SK-N-SH (cell line): Measurements from ENCODE around the gene COL23A1. TPM values are rescaled to one million over a fixed set of nuclear protein-coding genes. Genes with fewer than 3 reads are reported as not detected.

Source experiments
- CTCF ChIA-PET: fragments of 300-600, 350-600 bp; formaldehyde crosslinking; extraction: SDS; loops from one replicate; lab custom pipeline; 2021; lab: Yijun Ruan, JAX
- POLR2A ChIA-PET: fragments of 350-600 bp; sonication (Branson Sonifier 250); formaldehyde crosslinking; extraction: SDS; loops from one replicate; lab custom pipeline; 2020; ENCODE audit warnings: antibody characterized with exemption, inconsistent platforms; lab: Yijun Ruan, JAX
- DNase-seq: peaks from one replicate; pipeline ENCODE4 v3.0.0; 2012
- H2AFZ ChIP-seq: fragments of 200-600 bp; sonication (generic); 2 replicates; pipeline ENCODE4 v1.8.1; 2016; ENCODE audit warnings: antibody characterized with exemption, mild to moderate bottlenecking, low read depth
- H3F3A ChIP-seq: fragments of 200-600 bp; sonication (generic); replicated peaks from 2 replicates; pipeline ENCODE3; 2016; ENCODE audit warnings: antibody characterized with exemption, mild to moderate bottlenecking; ENCODE audit not compliant: insufficient read depth
- H3K27ac ChIP-seq, 2 experiments: fragments of 200-500 bp in 1 of 2; fragments of 200-600 bp in 1 of 2; sonication (Bioruptor generic) in 1 of 2; sonication (generic), shearing (Covaris generic) in 1 of 2; 2 replicates each; pipeline versions ENCODE4 v1.5.1 to v1.6.1; 2014 to 2016; ENCODE audit warnings: low read depth in 2 of 2, inconsistent platforms in 1 of 2, low read length in 1 of 2, mild to moderate bottlenecking in 1 of 2, mixed read lengths in 1 of 2
- H3K27me3 ChIP-seq: fragments of 200-600 bp; sonication (generic), shearing (Covaris generic); 2 replicates; pipeline ENCODE4 v1.6.1; 2016; ENCODE audit warnings: mixed run types; ENCODE audit not compliant: insufficient read depth
- H3K36me3 ChIP-seq, 2 experiments: fragments of 200-500 bp in 1 of 2; fragments of 200-600 bp in 1 of 2; sonication (Bioruptor generic) in 1 of 2; sonication (generic) in 1 of 2; replicated peaks in 1 of 2; 2 replicates each; pipeline versions ENCODE3 to v1.5.1; 2014 to 2016; ENCODE audit warnings: low read length in 1 of 2, mild to moderate bottlenecking in 1 of 2; ENCODE audit not compliant: insufficient read depth in 2 of 2, control insufficient read depth in 1 of 2
- H3K4me1 ChIP-seq, 2 experiments: fragments of 200-500 bp in 1 of 2; fragments of 200-600 bp in 1 of 2; sonication (Bioruptor generic) in 1 of 2; sonication (generic), shearing (Covaris generic) in 1 of 2; 2 replicates each; pipeline versions ENCODE4 v1.5.1 to v1.6.1; 2014 to 2016; ENCODE audit warnings: low read depth in 1 of 2, low read length in 1 of 2, mixed run types in 1 of 2; ENCODE audit not compliant: insufficient read depth in 2 of 2, control insufficient read depth in 1 of 2
- H3K4me2 ChIP-seq: fragments of 200-600 bp; sonication (generic), shearing (Covaris generic); 2 replicates; pipeline ENCODE4 v1.6.1; 2017; ENCODE audit warnings: mixed run types
- H3K4me3 ChIP-seq, 2 experiments: fragments of 200-500 bp in 1 of 2; fragments of 200-600 bp in 1 of 2; sonication (Bioruptor generic) in 1 of 2; sonication (generic), shearing (Covaris generic) in 1 of 2; 2 replicates each; pipeline versions ENCODE4 v1.5.1 to v1.8.1; 2014 to 2016; ENCODE audit warnings: low read depth in 2 of 2, inconsistent platforms in 1 of 2, low read length in 1 of 2, mild to moderate bottlenecking in 1 of 2, mixed read lengths in 1 of 2, moderate library complexity in 1 of 2
- H3K79me2 ChIP-seq: fragments of 200-600 bp; sonication (generic); 2 replicates; pipeline ENCODE4 v1.8.1; 2017; ENCODE audit warnings: mild to moderate bottlenecking; ENCODE audit not compliant: insufficient read depth
- H3K9ac ChIP-seq: fragments of 200-600 bp; sonication (generic); 2 replicates; pipeline ENCODE4 v1.6.1; 2017; ENCODE audit warnings: mixed run types
- H3K9me2 ChIP-seq: fragments of 200-600 bp; sonication (generic); 2 replicates; pipeline ENCODE4 v1.6.1; 2017; ENCODE audit warnings: mixed run types
- H3K9me3 ChIP-seq: fragments of 200-600 bp; sonication (generic); 2 replicates; pipeline ENCODE4 v1.6.1; 2017; ENCODE audit warnings: mixed run types, mild to moderate bottlenecking, moderate library complexity
- H4K20me1 ChIP-seq: fragments of 200-600 bp; sonication (generic); 2 replicates; pipeline ENCODE4 v1.6.1; 2017; ENCODE audit warnings: mild to moderate bottlenecking, mixed run types; ENCODE audit not compliant: insufficient read depth
- EP300 ChIP-seq, 2 experiments: IDR thresholded peaks; 2 replicates each; pipeline versions ENCODE4 v1.4.0 to v1.6.1; 2012; ENCODE audit warnings: borderline replicate concordance in 1 of 2, low read depth in 1 of 2, low read length in 1 of 2
- GABPA ChIP-seq: IDR thresholded peaks from 2 replicates; pipeline ENCODE4 v1.4.0; 2012; ENCODE audit warnings: low read depth, mild to moderate bottlenecking
- GATA2 ChIP-seq: sonication (generic); formaldehyde crosslinking; IDR thresholded peaks from 2 replicates; pipeline ENCODE4 v1.5.0; 2020; ENCODE audit warnings: mild to moderate bottlenecking, missing genetic modification reagents
- JUND ChIP-seq: IDR thresholded peaks from 2 replicates; pipeline ENCODE4 v1.4.0; 2012
- MXI1 ChIP-seq: IDR thresholded peaks from 2 replicates; pipeline ENCODE4 v1.6.1; 2012; ENCODE audit warnings: mild to moderate bottlenecking, low read depth, low read length, improper control_type of control experiment
- NRF1 ChIP-seq: IDR thresholded peaks from 2 replicates; pipeline ENCODE4 v1.6.1; 2012; ENCODE audit warnings: low read depth, mild to moderate bottlenecking, low read length
- POLR2AphosphoS5 ChIP-seq: IDR thresholded peaks from 2 replicates; pipeline ENCODE4 v1.6.1; 2012; ENCODE audit warnings: low read depth, low read length
- RCOR1 ChIP-seq: fragments of 150-350 bp; IDR thresholded peaks from 2 replicates; pipeline ENCODE4 v1.6.1; 2017; ENCODE audit warnings: antibody characterized with exemption, low read length
- SMC3 ChIP-seq: IDR thresholded peaks from 2 replicates; pipeline ENCODE4 v1.6.1; 2012; ENCODE audit warnings: low read depth, low read length, improper control_type of control experiment
- TCF12 ChIP-seq: IDR thresholded peaks from 2 replicates; pipeline ENCODE4 v1.4.0; 2012
- WGBS: methylation state at CpG from one replicate; pipeline ENCODE4 v1.1.6; 2017; ENCODE audit warnings: low lambda C conversion rate; 5-methylcytosine and 5-hydroxymethylcytosine counted together
- polyA plus RNA-seq, 3 experiments: library from polyadenylated mRNA; depleted of rRNA; stranded (reverse); fragments of >200 nt; gene quantifications; 2 replicates each; pipeline ENCODE4 v1.2.3, GENCODE V29; 2012
- TF ChIP-seq, protein P1 (sequence below): IDR thresholded peaks from 2 replicates; pipeline ENCODE4 v1.4.0; 2012; ENCODE audit warnings: low read depth, borderline replicate concordance
- TF ChIP-seq, protein P2 (sequence below): IDR thresholded peaks from 2 replicates; pipeline ENCODE4 v1.4.0; 2012; ENCODE audit warnings: low read depth
- TF ChIP-seq, protein P3 (sequence below): IDR thresholded peaks from 2 replicates; pipeline ENCODE4 v1.4.0; 2012; ENCODE audit warnings: low read depth, borderline replicate concordance
- TF ChIP-seq, protein P4 (sequence below): IDR thresholded peaks from 2 replicates; pipeline ENCODE4 v1.6.1; 2012; ENCODE audit warnings: mild to moderate bottlenecking, low read depth, low read length, moderate library complexity

Gene COL23A1
- polyA plus RNA-seq, 1 of the 3 experiments (the other 2 are of a cell fraction), result 0.10 TPM

DNA sequence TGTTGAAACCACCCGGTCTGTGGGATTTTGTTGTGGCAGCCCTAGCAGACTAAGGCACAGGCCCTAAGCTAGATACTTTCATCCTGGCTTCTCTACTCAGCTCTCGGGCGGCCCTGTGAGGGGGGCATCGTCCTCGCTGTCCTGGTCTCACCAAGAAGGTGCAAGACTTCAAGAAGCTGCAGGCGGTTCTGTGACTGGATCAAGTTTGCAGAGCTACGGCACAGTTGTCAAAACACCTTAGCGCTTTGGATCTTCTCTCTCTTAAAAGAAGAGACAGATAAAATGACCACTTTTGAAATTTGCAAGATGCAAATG, 238.2 kb downstream of the COL23A1 start:
- Histone ChIP-seq H3K27me3 (no peaks in the 10 kb centered on the region), H3K9me2 (no peaks in the 10 kb centered on the region), H4K20me1 (no peaks in the 10 kb centered on the region), H3K4me1 (peaks cover 0 to 58% of the 10 kb centered on the region in 2 experiments; a peak in 2 of 4 replicates), H3K9ac (no peak overlapping the region), H3K4me2 (no peak overlapping the region), H3K36me3 (no peaks in the 10 kb centered on the region), H3K27ac (peak overlapping the region in 1 of 2 experiments; percentile 34; a peak in 1 of 4 replicates), H3K9me3 (no peaks in the 10 kb centered on the region), H2AFZ (no peak overlapping the region), H3F3A (no peaks in the 10 kb centered on the region), H3K4me3 (no peak overlapping the region), H3K79me2 (no peaks in the 10 kb centered on the region)
- ChIA-PET POLR2A (no interaction called here), CTCF (interaction anchor here (0.9 to 2.6 kb wide), 3 partner anchors 21 to 72 kb away, joined by 3 to 10 read pairs (median 4); no protein-coding TSS in a partner anchor)
- WGBS, result 64% methylated on average over 5 of the region's 8 CpGs
- TF ChIP-seq, protein P1, sequence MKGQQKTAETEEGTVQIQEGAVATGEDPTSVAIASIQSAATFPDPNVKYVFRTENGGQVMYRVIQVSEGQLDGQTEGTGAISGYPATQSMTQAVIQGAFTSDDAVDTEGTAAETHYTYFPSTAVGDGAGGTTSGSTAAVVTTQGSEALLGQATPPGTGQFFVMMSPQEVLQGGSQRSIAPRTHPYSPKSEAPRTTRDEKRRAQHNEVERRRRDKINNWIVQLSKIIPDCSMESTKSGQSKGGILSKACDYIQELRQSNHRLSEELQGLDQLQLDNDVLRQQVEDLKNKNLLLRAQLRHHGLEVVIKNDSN, result no peak
- TF ChIP-seq SMC3 (no peak), NRF1 (no peak)
- no peak for DNase-seq

DNA sequence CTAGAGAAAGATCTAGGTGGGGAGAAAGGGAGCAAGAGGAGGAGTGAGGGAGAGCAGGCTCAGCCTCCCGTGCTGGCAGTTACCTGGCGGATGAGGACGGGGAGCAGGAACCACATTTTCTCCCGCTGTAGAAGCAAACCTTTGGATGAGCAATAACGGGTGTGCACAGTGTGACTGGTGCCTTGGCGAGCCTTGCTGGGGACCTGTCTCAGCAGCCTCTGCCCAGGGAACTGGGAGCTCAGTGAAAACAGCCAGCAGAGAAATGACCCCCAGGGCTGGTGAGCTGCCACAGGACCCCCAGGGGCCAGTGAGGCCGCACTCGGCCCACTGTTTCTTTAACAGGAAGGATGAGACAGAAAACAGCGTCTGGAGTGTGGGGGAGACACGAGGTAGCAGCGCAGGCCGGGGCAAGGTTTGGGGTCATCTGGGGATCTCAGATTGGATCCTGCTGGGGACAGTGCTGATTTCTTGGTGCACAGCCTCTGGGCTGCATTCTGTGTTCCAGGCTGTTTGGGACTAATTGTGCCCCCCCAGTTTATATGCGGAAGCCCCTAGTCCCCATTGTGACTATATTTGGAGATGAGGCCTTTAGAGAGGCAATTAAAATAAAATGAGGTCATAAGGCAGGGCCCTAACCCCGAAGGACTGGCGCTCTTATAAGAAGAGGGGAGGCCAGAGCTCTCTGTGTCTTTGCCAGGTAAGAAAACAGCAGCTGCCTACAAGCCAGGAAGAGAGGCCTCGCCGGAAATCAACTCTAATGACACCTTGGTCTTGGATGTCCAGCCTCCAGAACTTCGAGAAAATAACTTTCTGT, 238.8 kb downstream of the COL23A1 start:
- no peaks in the 10 kb centered on the region for H3K79me2 ChIP-seq
- H3K4me2 ChIP-seq, result no peak overlapping the region
- no peak overlapping the region for H3K4me3 ChIP-seq
- H4K20me1 ChIP-seq, result no peaks in the 10 kb centered on the region
- H3K27ac ChIP-seq, result peak overlapping the region in 1 of 2 experiments; percentile 98; a peak in 2 of 4 replicates
- H3K36me3 ChIP-seq, result no peaks in the 10 kb centered on the region
- H3K4me1 ChIP-seq, result peaks cover 0 to 57% of the 10 kb centered on the region in 2 experiments; a peak in 2 of 4 replicates
- WGBS, result 45% methylated on average over 16 of the region's 18 CpGs
- ChIA-PET POLR2A (interaction anchor here (0.8 to 0.9 kb wide), 2 partner anchors 38 to 98 kb away, joined by 3 read pairs; no protein-coding TSS in a partner anchor), CTCF (interaction anchor here (1.1 to 2.6 kb wide), 3 partner anchors 21 to 239 kb away, joined by 3 to 10 read pairs (median 4); partner anchors contain the start of gene COL23A1)
- no peak for DNase-seq
- TF ChIP-seq GABPA (no peak), GATA2 (CRISPR knock-in tag) (no peak), JUND (no peak), MXI1 (no peak), RCOR1 (no peak), EP300 (IDR thresholded peaks at IDR 0.05; ENCODE audit: borderline replicate concordance in 1 of 2, low read depth in 1 of 2, low read length in 1 of 2) (no peak), POLR2AphosphoS5 (no peak), TCF12 (no peak)
- TF ChIP-seq, protein P2, sequence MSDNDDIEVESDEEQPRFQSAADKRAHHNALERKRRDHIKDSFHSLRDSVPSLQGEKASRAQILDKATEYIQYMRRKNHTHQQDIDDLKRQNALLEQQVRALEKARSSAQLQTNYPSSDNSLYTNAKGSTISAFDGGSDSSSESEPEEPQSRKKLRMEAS, result no peak
- TF ChIP-seq, protein P3, sequence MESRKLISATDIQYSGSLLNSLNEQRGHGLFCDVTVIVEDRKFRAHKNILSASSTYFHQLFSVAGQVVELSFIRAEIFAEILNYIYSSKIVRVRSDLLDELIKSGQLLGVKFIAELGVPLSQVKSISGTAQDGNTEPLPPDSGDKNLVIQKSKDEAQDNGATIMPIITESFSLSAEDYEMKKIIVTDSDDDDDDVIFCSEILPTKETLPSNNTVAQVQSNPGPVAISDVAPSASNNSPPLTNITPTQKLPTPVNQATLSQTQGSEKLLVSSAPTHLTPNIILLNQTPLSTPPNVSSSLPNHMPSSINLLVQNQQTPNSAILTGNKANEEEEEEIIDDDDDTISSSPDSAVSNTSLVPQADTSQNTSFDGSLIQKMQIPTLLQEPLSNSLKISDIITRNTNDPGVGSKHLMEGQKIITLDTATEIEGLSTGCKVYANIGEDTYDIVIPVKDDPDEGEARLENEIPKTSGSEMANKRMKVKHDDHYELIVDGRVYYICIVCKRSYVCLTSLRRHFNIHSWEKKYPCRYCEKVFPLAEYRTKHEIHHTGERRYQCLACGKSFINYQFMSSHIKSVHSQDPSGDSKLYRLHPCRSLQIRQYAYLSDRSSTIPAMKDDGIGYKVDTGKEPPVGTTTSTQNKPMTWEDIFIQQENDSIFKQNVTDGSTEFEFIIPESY, result no peak
- TF ChIP-seq, protein P4, sequence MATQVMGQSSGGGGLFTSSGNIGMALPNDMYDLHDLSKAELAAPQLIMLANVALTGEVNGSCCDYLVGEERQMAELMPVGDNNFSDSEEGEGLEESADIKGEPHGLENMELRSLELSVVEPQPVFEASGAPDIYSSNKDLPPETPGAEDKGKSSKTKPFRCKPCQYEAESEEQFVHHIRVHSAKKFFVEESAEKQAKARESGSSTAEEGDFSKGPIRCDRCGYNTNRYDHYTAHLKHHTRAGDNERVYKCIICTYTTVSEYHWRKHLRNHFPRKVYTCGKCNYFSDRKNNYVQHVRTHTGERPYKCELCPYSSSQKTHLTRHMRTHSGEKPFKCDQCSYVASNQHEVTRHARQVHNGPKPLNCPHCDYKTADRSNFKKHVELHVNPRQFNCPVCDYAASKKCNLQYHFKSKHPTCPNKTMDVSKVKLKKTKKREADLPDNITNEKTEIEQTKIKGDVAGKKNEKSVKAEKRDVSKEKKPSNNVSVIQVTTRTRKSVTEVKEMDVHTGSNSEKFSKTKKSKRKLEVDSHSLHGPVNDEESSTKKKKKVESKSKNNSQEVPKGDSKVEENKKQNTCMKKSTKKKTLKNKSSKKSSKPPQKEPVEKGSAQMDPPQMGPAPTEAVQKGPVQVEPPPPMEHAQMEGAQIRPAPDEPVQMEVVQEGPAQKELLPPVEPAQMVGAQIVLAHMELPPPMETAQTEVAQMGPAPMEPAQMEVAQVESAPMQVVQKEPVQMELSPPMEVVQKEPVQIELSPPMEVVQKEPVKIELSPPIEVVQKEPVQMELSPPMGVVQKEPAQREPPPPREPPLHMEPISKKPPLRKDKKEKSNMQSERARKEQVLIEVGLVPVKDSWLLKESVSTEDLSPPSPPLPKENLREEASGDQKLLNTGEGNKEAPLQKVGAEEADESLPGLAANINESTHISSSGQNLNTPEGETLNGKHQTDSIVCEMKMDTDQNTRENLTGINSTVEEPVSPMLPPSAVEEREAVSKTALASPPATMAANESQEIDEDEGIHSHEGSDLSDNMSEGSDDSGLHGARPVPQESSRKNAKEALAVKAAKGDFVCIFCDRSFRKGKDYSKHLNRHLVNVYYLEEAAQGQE, result no peak
- H3K9me2 ChIP-seq, result no peaks in the 10 kb centered on the region
- no peaks in the 10 kb centered on the region for H3K27me3 ChIP-seq
- no peaks in the 10 kb centered on the region for H3K9me3 ChIP-seq
- H3F3A ChIP-seq, result no peaks in the 10 kb centered on the region
- H3K9ac ChIP-seq, result no peak overlapping the region
- no peak overlapping the region for H2AFZ ChIP-seq
